Glutamatergic neuron (in vitro differentiated cells): Measurements from ENCODE around the gene LITAF. TPM values are rescaled to one million over a fixed set of nuclear protein-coding genes. Genes with fewer than 3 reads are reported as not detected.

Experiments used
- DNase-seq: peaks from one replicate; pipeline ENCODE4 v3.0.0; 2022
- H3K27ac Mint-ChIP-seq: one replicate; pipeline ENCODE4 v1.8.0; 2020; ENCODE audit warnings: mild to moderate bottlenecking, mixed read lengths, inconsistent platforms; ENCODE audit not compliant: unreplicated experiment
- H3K27me3 Mint-ChIP-seq: one replicate; pipeline ENCODE4 v1.8.0; 2020; ENCODE audit warnings: mild to moderate bottlenecking, moderate library complexity, mixed read lengths, inconsistent platforms; ENCODE audit not compliant: unreplicated experiment
- H3K36me3 Mint-ChIP-seq: one replicate; pipeline ENCODE4 v1.8.0; 2020; ENCODE audit warnings: mild to moderate bottlenecking, mixed read lengths, inconsistent platforms; ENCODE audit not compliant: unreplicated experiment
- H3K4me1 Mint-ChIP-seq: one replicate; pipeline ENCODE4 v1.8.0; 2020; ENCODE audit warnings: mild to moderate bottlenecking, low read depth, mixed read lengths, inconsistent platforms; ENCODE audit not compliant: unreplicated experiment
- H3K4me3 Mint-ChIP-seq: one replicate; pipeline ENCODE4 v1.8.0; 2020; ENCODE audit warnings: mild to moderate bottlenecking, mixed read lengths, inconsistent platforms; ENCODE audit not compliant: unreplicated experiment
- H3K9me3 Mint-ChIP-seq: one replicate; pipeline ENCODE4 v1.8.0; 2020; ENCODE audit warnings: mild to moderate bottlenecking, moderate library complexity, mixed read lengths, inconsistent platforms; ENCODE audit not compliant: unreplicated experiment
- CTCF ChIP-seq: fragments of 200-600 bp; sonication (generic); IDR thresholded peaks from one replicate; pipeline ENCODE4 v1.5.0; 2021; ENCODE audit not compliant: partially characterized antibody, unreplicated experiment
- total RNA-seq: library from RNA; stranded (reverse); fragmentation: NEBNext Ultra II Directional; extraction: Animal tissue kit (Norgen Biotek cat#: 25700); gene quantifications from one replicate; pipeline ENCODE4 v1.2.1, GENCODE V29; 2021; ENCODE audit not compliant: unreplicated experiment

LITAF gene
- total RNA-seq, 1 donor from 2014 or later, result 29.2 TPM

- H3K27ac Mint-ChIP-seq, result peak overlapping the region; percentile 98
- H3K36me3 Mint-ChIP-seq, result peaks cover 5% of the 10 kb centered on the region
- no peak for TF ChIP-seq CTCF
- DNase-seq, result peak; percentile 66
- H3K4me3 Mint-ChIP-seq, result peak overlapping the region; percentile 58
- peaks cover 10% of the 10 kb centered on the region for H3K4me1 Mint-ChIP-seq
- H3K27me3 Mint-ChIP-seq, result peaks cover 8% of the 10 kb centered on the region
- H3K9me3 Mint-ChIP-seq, result peaks cover 16% of the 10 kb centered on the region
Measured at GRCh38 chr16:11576427-11577289, 10.1 kb downstream of the LITAF start.

GRCh38 chr16:11575223-11575589 lies 11.5 kb downstream of the LITAF start:
- Mint-ChIP-seq H3K9me3 (peaks cover 16% of the 10 kb centered on the region), H3K4me1 (peaks cover 9% of the 10 kb centered on the region), H3K4me3 (no peak overlapping the region), H3K27ac (no peak overlapping the region), H3K27me3 (peaks cover 11% of the 10 kb centered on the region), H3K36me3 (peaks cover 5% of the 10 kb centered on the region)
- no peak for TF ChIP-seq CTCF
- DNase-seq, result no peak

- H3K4me1 Mint-ChIP-seq, result peaks cover 9% of the 10 kb centered on the region
- H3K36me3 Mint-ChIP-seq, result peaks cover 5% of the 10 kb centered on the region
- no peak overlapping the region for H3K27ac Mint-ChIP-seq
- no peak for DNase-seq
- H3K4me3 Mint-ChIP-seq, result no peak overlapping the region
- H3K9me3 Mint-ChIP-seq, result peaks cover 11% of the 10 kb centered on the region
- peaks cover 10% of the 10 kb centered on the region for H3K27me3 Mint-ChIP-seq
- no peak for TF ChIP-seq CTCF
Measured at GRCh38 chr16:11572301-11572995, 14.3 kb downstream of the LITAF start.

- TF ChIP-seq CTCF, result no peak
- Mint-ChIP-seq H3K4me3 (no peak overlapping the region), H3K4me1 (peaks cover 5% of the 10 kb centered on the region), H3K36me3 (peaks cover 5% of the 10 kb centered on the region), H3K9me3 (peaks cover 5% of the 10 kb centered on the region), H3K27me3 (peaks cover 5% of the 10 kb centered on the region), H3K27ac (no peak overlapping the region)
- no peak for DNase-seq
Measured at GRCh38 chr16:11571549-11571948, 15.2 kb downstream of the LITAF start.

- Mint-ChIP-seq H3K9me3 (peaks cover 3% of the 10 kb centered on the region), H3K27ac (no peak overlapping the region), H3K4me3 (no peak overlapping the region), H3K27me3 (peaks cover 4% of the 10 kb centered on the region), H3K36me3 (peaks cover 5% of the 10 kb centered on the region), H3K4me1 (peaks cover 5% of the 10 kb centered on the region)
- TF ChIP-seq CTCF, result no peak
- DNase-seq, result no peak
Measured at GRCh38 chr16:11570806-11571205, 15.9 kb downstream of the LITAF start.
